K562 (cell line): ENCODE measurements around the gene TGFBR1. TPM values are rescaled to one million over a fixed set of nuclear protein-coding genes. Genes with fewer than 3 reads are reported as not detected.
A peak's percentile ranks its signal among the peaks of the same experiment; 100 is the strongest.

Experiments used
- ATAC-seq: fragments of 200-7000 bp; cut with Tn5 transposase; 3 replicates; pipeline ENCODE4 v1.9.1; 2020; ENCODE audit warnings: moderate library complexity
- BruUV-seq: library from RNA; stranded (reverse); fragments of 400-500 nt; replicated peaks from 2 replicates; lab custom pipeline; 2021; lab: Mats Ljungman, UMichigan
- CTCF ChIA-PET: fragments of 300-600 bp; formaldehyde crosslinking; extraction: SDS; loops from one replicate; lab custom pipeline; 2021; ENCODE audit warnings: low intra/inter-chr PET ratio; lab: Yijun Ruan, JAX
- POLR2A ChIA-PET: fragments of 300-600, 350-650 bp; sonication (Branson Sonifier 250); formaldehyde crosslinking; extraction: SDS; loops from one replicate; lab custom pipeline; 2021; ENCODE audit warnings: antibody characterized with exemption, inconsistent platforms; lab: Yijun Ruan, JAX
- DNase-seq, 4 experiments: peaks; one replicate each; pipeline versions ENCODE4 v3.0.0 to v3.0.0-alpha.2; 2011 to 2018; ENCODE audit warnings: low spot score in 3 of 4, mixed read lengths in 3 of 4; ENCODE audit errors: extremely low read depth in 1 of 4
- FAIRE-seq: peaks from 2 replicates; lab custom pipeline; 2011; peaks lifted over from hg19 to GRCh38; lab: Jason Lieb, UNC
- H2AFZ ChIP-seq: 2 replicates; pipeline ENCODE4 v1.6.0; 2011; ENCODE audit warnings: low read depth, low read length, control low read depth, inconsistent platforms
- H3K27ac ChIP-seq: fragments of 200-600 bp; 3 replicates; pipeline ENCODE4 v1.8.0; 2011; ENCODE audit warnings: low read depth, mild to moderate bottlenecking, control low read depth, inconsistent platforms, low read length, moderate library complexity, mixed read lengths; ENCODE audit errors: extremely low read depth
- H3K27me3 ChIP-seq, 2 experiments: fragments of 300-600 bp in 1 of 2; 2 replicates in 1 of 2; 3 replicates in 1 of 2; pipeline versions ENCODE4 v1.6.0 to v1.8.0; 2011; ENCODE audit warnings: inconsistent platforms in 2 of 2, low read length in 2 of 2, mild to moderate bottlenecking in 1 of 2, mixed read lengths in 1 of 2, moderate library complexity in 1 of 2; ENCODE audit not compliant: control insufficient read depth in 2 of 2, insufficient read depth in 2 of 2
- H3K36me3 ChIP-seq: fragments of 300-600 bp; 3 replicates; pipeline ENCODE4 v1.8.0; 2011; ENCODE audit warnings: mild to moderate bottlenecking, low read length, inconsistent platforms; ENCODE audit not compliant: control insufficient read depth, insufficient read depth
- H3K4me1 ChIP-seq, 2 experiments: fragments of 200-600 bp in 1 of 2; replicated peaks in 1 of 2; 2 replicates in 1 of 2; 3 replicates in 1 of 2; pipeline versions ENCODE4 v1.5.1 to v1.8.0; 2011; ENCODE audit warnings: inconsistent platforms in 2 of 2, low read length in 2 of 2, mild to moderate bottlenecking in 1 of 2, mixed read lengths in 1 of 2, moderate library complexity in 1 of 2; ENCODE audit not compliant: control insufficient read depth in 2 of 2, insufficient read depth in 2 of 2
- H3K4me2 ChIP-seq: 2 replicates; pipeline ENCODE4 v1.6.1; 2011; ENCODE audit warnings: low read length, control low read depth, inconsistent platforms, mixed read lengths; ENCODE audit not compliant: insufficient read depth
- H3K4me3 ChIP-seq: fragments of 200-600 bp; sonication (generic), shearing (Covaris generic); 2 replicates; pipeline ENCODE4 v1.5.1; 2016; ENCODE audit warnings: control low read depth, inconsistent platforms
- H3K79me2 ChIP-seq: fragments of 200-600 bp; 3 replicates; pipeline ENCODE4 v1.8.0; 2011; ENCODE audit warnings: low read length, inconsistent platforms; ENCODE audit not compliant: control insufficient read depth, insufficient read depth
- H3K9ac ChIP-seq, 2 experiments: 2 replicates each; pipeline versions ENCODE4 v1.6.0 to v1.6.1; 2011; ENCODE audit warnings: low read depth in 2 of 2, low read length in 2 of 2, control low read depth in 1 of 2, inconsistent platforms in 1 of 2, mild to moderate bottlenecking in 1 of 2, mixed read lengths in 1 of 2; ENCODE audit not compliant: insufficient read depth in 1 of 2
- H3K9me1 ChIP-seq: one replicate; pipeline ENCODE4 v1.6.0; 2011; ENCODE audit warnings: inconsistent platforms, mild to moderate bottlenecking, low read length, moderate library complexity; ENCODE audit not compliant: control insufficient read depth, insufficient read depth
- H3K9me3 ChIP-seq: replicated peaks from 2 replicates; pipeline ENCODE4 v1.5.1; 2011; ENCODE audit warnings: low read depth, low read length, inconsistent platforms; ENCODE audit not compliant: control insufficient read depth, insufficient read depth
- H4K20me1 ChIP-seq: replicated peaks from 2 replicates; pipeline ENCODE4 v1.6.1; 2011; ENCODE audit warnings: low read length, inconsistent platforms, mixed read lengths; ENCODE audit not compliant: control insufficient read depth, insufficient read depth
- ETV6 ChIP-seq, 3 experiments: fragments of 150-350 bp in 1 of 3; sonication (generic) in 1 of 3; formaldehyde crosslinking in 1 of 3; IDR thresholded peaks; 2 replicates each; pipeline versions ENCODE4 v1.6.1 to v1.8.0; 2014 to 2022; ENCODE audit warnings: borderline replicate concordance in 2 of 3, low read depth in 2 of 3, antibody characterized with exemption in 1 of 3, low read length in 1 of 3, mild to moderate bottlenecking in 1 of 3, missing genetic modification reagents in 1 of 3
- NUFIP1 ChIP-seq: fragments of 450-650 bp; IDR thresholded peaks from 2 replicates; pipeline ENCODE4 v1.6.1; 2018; ENCODE audit not compliant: partially characterized antibody
- ZNF280B ChIP-seq: fragments of 250-450 bp; sonication (Bioruptor Pico); IDR thresholded peaks from 2 replicates; pipeline ENCODE4 v1.5.1; 2021; ENCODE audit warnings: mild to moderate bottlenecking
- ZNF311 ChIP-seq: fragments of 250-450 bp; sonication (Bioruptor Pico); IDR thresholded peaks from 2 replicates; pipeline ENCODE4 v1.4.0; 2020; ENCODE audit warnings: mild to moderate bottlenecking, moderate library complexity
- ZNF507 ChIP-seq: conservative IDR thresholded peaks from 2 replicates; pipeline ENCODE4 v1.6.1; 2017; ENCODE audit warnings: missing genetic modification characterization, missing compliant biosample characterization
- WGBS: fragments of 100-300 bp; shearing (Covaris generic); methylation state at CpG from one replicate; pipeline ENCODE4 v1.1.6; 2016; ENCODE audit warnings: low coverage, mixed read lengths; ENCODE audit not compliant: insufficient coverage; ENCODE audit errors: missing lambda C conversion rate; 5-methylcytosine and 5-hydroxymethylcytosine counted together
- in situ Hi-C: fragments of 300-500 bp; cut with MboI; formaldehyde crosslinking; loops from 4 replicates; pipeline ENCODE4 v1.15.0; 2018; ENCODE audit warnings: inconsistent platforms, mixed read lengths
- intact Hi-C: fragments of 100-400 bp; cut with micrococcal nuclease; formaldehyde crosslinking; loops from 2 replicates; pipeline ENCODE4 v1.14.2; 2022
- polyA plus RNA-seq, 8 experiments: library from polyadenylated mRNA; depleted of rRNA in 4 of 8; stranded (reverse) in 5 of 8; unstranded in 3 of 8; fragments of >200 nt; fragmentation: Nextera tagmentation in 2 of 8; fragmentation: Illumina TruSeq in 1 of 8; extraction: Ambion mirVana in 2 of 8; extraction: Trizol in 1 of 8; gene quantifications; 2 replicates each; pipeline versions ENCODE4 v1.2.1 to v1.2.3, GENCODE V29; 2011 to 2014; ENCODE audit warnings: inconsistent platforms in 1 of 8, missing spikeins in 1 of 8
- total RNA-seq, 7 experiments: library from RNA; depleted of rRNA in 6 of 7; stranded (reverse); fragments of >200 nt in 6 of 7; fragmentation: Illumina TruSeq in 2 of 7; extraction: Trizol in 2 of 7; gene quantifications; 2 replicates each; pipeline versions ENCODE4 v1.2.1 to v1.2.3, GENCODE V29; 2011 to 2021; ENCODE audit warnings: low replicate concordance in 1 of 7
- TF ChIP-seq, protein P1 (sequence below): fragments of 200-600 bp; sonication (generic); IDR thresholded peaks from one replicate; pipeline ENCODE4 v1.6.1; 2012; ENCODE audit warnings: mild to moderate bottlenecking, low read depth, low read length, inconsistent platforms

The TGFBR1 gene
- total and polyA plus RNA-seq, 9 of the 15 experiments (the other 6 are each of a cell fraction or from before 2014, with no cell fraction given), result 15.5 to 62.4 (median 42.7) TPM

DNA sequence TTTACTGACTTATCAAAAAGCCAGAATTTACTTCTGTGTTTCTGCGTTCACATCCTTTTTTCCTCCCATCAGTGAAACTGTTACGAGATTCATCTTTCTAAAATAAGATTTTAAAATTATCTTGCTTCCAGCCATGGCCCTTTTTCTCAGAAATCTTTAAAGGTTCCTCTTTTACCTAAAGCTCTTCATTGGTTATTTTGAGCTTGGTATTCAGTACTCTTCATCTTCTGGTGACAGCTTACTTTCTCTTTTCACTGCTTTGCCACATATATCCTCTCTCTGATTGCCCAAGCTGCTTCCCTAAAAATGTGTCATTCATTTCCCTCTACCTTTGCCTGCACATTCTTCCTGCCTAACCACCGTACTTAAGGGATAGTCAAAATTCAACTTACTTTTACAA is 32.3 kb downstream of the TGFBR1 start:
- FAIRE-seq (no peak), DNase-seq (peak in 1 of 4 experiments; percentile 22), ATAC-seq (peak; percentile 13; the same call in 1 of the 3 replicates)
- peaks cover 76% of the 10 kb centered on the region for H3K36me3 ChIP-seq
- no peaks in the 10 kb centered on the region for H3K9me1 ChIP-seq
- no peak overlapping the region for H3K4me2 ChIP-seq
- intact Hi-C loops (loop anchor here (2.0 kb wide), 2 partner anchors 32 to 62 kb away; partner anchors contain the start of gene TGFBR1), in situ Hi-C loops (loop anchor here (5.0 to 10.0 kb wide), 2 partner anchors 122 to 285 kb away; no protein-coding TSS in a partner anchor)
- CTCF ChIA-PET, result no interaction called here
- H3K4me3 ChIP-seq, result no peak overlapping the region
- peaks cover 23% of the 10 kb centered on the region for H3K79me2 ChIP-seq
- no peak overlapping the region; a peak in 1 of 4 replicates for H3K9ac ChIP-seq
- no peaks in the 10 kb centered on the region for H3K27me3 ChIP-seq
- 18% methylated on average over 3 of the region's 3 CpGs for WGBS
- POLR2A ChIA-PET, result interaction anchor here (1.8 kb wide), 1 partner anchor 10 kb away, joined by 5 read pairs; no protein-coding TSS in a partner anchor
- no peak overlapping the region for H2AFZ ChIP-seq
- no peak overlapping the region; the same call in 2 of the 3 replicates for H3K27ac ChIP-seq
- BruUV-seq, result no TSS peak
- H3K4me1 ChIP-seq, result peaks cover 0 to 15% of the 10 kb centered on the region in 2 experiments; a peak in 3 of 5 replicates
- H4K20me1 ChIP-seq, result no peaks in the 10 kb centered on the region
- no peaks in the 10 kb centered on the region for H3K9me3 ChIP-seq
- TF ChIP-seq, protein P1, sequence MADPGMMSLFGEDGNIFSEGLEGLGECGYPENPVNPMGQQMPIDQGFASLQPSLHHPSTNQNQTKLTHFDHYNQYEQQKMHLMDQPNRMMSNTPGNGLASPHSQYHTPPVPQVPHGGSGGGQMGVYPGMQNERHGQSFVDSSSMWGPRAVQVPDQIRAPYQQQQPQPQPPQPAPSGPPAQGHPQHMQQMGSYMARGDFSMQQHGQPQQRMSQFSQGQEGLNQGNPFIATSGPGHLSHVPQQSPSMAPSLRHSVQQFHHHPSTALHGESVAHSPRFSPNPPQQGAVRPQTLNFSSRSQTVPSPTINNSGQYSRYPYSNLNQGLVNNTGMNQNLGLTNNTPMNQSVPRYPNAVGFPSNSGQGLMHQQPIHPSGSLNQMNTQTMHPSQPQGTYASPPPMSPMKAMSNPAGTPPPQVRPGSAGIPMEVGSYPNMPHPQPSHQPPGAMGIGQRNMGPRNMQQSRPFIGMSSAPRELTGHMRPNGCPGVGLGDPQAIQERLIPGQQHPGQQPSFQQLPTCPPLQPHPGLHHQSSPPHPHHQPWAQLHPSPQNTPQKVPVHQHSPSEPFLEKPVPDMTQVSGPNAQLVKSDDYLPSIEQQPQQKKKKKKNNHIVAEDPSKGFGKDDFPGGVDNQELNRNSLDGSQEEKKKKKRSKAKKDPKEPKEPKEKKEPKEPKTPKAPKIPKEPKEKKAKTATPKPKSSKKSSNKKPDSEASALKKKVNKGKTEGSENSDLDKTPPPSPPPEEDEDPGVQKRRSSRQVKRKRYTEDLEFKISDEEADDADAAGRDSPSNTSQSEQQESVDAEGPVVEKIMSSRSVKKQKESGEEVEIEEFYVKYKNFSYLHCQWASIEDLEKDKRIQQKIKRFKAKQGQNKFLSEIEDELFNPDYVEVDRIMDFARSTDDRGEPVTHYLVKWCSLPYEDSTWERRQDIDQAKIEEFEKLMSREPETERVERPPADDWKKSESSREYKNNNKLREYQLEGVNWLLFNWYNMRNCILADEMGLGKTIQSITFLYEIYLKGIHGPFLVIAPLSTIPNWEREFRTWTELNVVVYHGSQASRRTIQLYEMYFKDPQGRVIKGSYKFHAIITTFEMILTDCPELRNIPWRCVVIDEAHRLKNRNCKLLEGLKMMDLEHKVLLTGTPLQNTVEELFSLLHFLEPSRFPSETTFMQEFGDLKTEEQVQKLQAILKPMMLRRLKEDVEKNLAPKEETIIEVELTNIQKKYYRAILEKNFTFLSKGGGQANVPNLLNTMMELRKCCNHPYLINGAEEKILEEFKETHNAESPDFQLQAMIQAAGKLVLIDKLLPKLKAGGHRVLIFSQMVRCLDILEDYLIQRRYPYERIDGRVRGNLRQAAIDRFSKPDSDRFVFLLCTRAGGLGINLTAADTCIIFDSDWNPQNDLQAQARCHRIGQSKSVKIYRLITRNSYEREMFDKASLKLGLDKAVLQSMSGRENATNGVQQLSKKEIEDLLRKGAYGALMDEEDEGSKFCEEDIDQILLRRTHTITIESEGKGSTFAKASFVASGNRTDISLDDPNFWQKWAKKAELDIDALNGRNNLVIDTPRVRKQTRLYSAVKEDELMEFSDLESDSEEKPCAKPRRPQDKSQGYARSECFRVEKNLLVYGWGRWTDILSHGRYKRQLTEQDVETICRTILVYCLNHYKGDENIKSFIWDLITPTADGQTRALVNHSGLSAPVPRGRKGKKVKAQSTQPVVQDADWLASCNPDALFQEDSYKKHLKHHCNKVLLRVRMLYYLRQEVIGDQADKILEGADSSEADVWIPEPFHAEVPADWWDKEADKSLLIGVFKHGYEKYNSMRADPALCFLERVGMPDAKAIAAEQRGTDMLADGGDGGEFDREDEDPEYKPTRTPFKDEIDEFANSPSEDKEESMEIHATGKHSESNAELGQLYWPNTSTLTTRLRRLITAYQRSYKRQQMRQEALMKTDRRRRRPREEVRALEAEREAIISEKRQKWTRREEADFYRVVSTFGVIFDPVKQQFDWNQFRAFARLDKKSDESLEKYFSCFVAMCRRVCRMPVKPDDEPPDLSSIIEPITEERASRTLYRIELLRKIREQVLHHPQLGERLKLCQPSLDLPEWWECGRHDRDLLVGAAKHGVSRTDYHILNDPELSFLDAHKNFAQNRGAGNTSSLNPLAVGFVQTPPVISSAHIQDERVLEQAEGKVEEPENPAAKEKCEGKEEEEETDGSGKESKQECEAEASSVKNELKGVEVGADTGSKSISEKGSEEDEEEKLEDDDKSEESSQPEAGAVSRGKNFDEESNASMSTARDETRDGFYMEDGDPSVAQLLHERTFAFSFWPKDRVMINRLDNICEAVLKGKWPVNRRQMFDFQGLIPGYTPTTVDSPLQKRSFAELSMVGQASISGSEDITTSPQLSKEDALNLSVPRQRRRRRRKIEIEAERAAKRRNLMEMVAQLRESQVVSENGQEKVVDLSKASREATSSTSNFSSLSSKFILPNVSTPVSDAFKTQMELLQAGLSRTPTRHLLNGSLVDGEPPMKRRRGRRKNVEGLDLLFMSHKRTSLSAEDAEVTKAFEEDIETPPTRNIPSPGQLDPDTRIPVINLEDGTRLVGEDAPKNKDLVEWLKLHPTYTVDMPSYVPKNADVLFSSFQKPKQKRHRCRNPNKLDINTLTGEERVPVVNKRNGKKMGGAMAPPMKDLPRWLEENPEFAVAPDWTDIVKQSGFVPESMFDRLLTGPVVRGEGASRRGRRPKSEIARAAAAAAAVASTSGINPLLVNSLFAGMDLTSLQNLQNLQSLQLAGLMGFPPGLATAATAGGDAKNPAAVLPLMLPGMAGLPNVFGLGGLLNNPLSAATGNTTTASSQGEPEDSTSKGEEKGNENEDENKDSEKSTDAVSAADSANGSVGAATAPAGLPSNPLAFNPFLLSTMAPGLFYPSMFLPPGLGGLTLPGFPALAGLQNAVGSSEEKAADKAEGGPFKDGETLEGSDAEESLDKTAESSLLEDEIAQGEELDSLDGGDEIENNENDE, result no peak
- TF ChIP-seq ZNF507 (no peak), ETV6 (IDR thresholded peaks at IDR 0.05; ENCODE audit: borderline replicate concordance in 1 of 2, low read depth in 2 of 2, low read length in 1 of 2) (peak in 1 of 2 experiments; percentile 46; a peak in 1 of 4 replicates), ETV6 (CRISPR knock-in tag; IDR thresholded peaks at IDR 0.05; ENCODE audit: borderline replicate concordance) (no peak), NUFIP1 (no peak), ZNF280B (CRISPR knock-in tag) (no peak), ZNF311 (no peak)
